ENCODE measurements around the gene MANEA. TPM values are rescaled to one million over a fixed set of nuclear protein-coding genes. Genes with fewer than 3 reads are reported as not detected.

Gene MANEA
- total RNA-seq, 1 donor from 2014 or later = 5.3 TPM

DNA sequence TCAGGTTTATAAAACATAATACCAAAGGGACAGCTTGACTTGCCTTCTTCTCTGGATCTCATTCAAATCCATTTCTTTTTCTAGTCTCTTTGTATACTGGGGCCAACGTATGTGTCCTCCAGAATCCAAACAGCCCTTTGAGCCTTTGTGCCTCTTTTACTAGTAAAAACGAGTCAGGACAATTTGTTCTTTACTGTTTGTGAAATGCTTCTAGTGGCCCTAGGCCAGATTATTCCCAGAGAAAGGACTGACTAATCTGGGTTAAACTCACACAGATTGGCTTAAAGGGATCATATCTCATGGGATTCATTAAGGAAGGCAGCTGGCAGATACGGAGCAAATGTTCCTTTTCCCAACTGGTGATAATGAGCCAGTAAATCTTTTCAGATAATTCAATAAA lies 32.1 kb upstream of the MANEA start:
- TF ChIP-seq, protein P1, sequence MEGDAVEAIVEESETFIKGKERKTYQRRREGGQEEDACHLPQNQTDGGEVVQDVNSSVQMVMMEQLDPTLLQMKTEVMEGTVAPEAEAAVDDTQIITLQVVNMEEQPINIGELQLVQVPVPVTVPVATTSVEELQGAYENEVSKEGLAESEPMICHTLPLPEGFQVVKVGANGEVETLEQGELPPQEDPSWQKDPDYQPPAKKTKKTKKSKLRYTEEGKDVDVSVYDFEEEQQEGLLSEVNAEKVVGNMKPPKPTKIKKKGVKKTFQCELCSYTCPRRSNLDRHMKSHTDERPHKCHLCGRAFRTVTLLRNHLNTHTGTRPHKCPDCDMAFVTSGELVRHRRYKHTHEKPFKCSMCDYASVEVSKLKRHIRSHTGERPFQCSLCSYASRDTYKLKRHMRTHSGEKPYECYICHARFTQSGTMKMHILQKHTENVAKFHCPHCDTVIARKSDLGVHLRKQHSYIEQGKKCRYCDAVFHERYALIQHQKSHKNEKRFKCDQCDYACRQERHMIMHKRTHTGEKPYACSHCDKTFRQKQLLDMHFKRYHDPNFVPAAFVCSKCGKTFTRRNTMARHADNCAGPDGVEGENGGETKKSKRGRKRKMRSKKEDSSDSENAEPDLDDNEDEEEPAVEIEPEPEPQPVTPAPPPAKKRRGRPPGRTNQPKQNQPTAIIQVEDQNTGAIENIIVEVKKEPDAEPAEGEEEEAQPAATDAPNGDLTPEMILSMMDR (IDR thresholded peaks at IDR 0.05; ENCODE audit: insufficient read depth, low read length, severe bottlenecking) = no peak
- no peaks in the 10 kb centered on the region for H3K27me3 ChIP-seq (ENCODE audit: control insufficient read depth, insufficient read depth, low read length)
- H3K4me3 ChIP-seq (ENCODE audit: low read depth, low read length) = no peak overlapping the region
- DNase-seq (ENCODE audit: low read depth) (peak; percentile 4), FAIRE-seq (no peak)
- H3K36me3 ChIP-seq (ENCODE audit: control insufficient read depth, insufficient read depth, low read length) = no peaks in the 10 kb centered on the region

DNA sequence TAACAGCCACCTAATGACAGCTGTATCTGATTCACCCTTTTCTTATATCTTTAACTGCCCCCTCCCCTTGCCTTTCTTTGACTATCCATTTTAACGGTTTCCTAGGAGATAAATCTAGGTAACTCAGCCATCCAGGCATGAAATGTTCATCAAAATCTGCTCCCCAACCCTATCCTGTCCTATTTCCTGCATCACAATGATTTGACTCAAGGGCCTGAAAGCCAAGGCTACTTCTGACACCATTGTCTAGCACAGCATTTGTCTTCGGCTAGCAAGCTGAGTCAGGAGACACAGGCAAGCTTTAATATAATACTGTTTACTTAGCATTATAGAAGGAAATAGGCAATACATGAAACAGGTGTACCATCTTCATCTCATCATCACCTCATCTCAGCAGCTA lies 31.6 kb upstream of the MANEA start:
- FAIRE-seq = no peak
- H3K36me3 ChIP-seq (ENCODE audit: control insufficient read depth, insufficient read depth, low read length) = no peaks in the 10 kb centered on the region
- no peaks in the 10 kb centered on the region for H3K27me3 ChIP-seq (ENCODE audit: control insufficient read depth, insufficient read depth, low read length)
- no peak overlapping the region for H3K4me3 ChIP-seq (ENCODE audit: low read depth, low read length)
- no peak for DNase-seq (ENCODE audit: low read depth)
- TF ChIP-seq, protein P1 (IDR thresholded peaks at IDR 0.05; ENCODE audit: insufficient read depth, low read length, severe bottlenecking) = no peak

DNA sequence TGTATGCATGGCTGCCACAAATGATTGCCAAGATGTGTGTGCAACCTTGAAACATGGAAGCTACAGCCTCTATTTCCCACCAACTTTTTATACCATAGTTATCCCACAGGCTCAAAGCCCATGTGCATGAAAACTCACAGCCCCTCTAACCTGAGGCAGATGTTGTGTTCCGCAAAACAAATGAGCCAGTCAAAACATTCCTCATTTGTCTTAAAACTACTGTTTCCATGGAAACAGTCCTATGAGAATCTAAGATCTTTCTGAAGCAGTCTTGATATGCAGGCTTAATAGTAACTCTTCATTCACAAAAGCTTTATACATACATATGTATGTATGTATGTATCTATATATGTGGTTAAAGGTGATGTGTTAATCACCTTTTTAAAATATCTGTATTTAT lies 31.2 kb upstream of the MANEA start:
- DNase-seq (ENCODE audit: low read depth) (no peak), FAIRE-seq (no peak)
- TF ChIP-seq, protein P1 (IDR thresholded peaks at IDR 0.05; ENCODE audit: insufficient read depth, low read length, severe bottlenecking) = no peak
- Histone ChIP-seq H3K27me3 (ENCODE audit: control insufficient read depth, insufficient read depth, low read length) (no peaks in the 10 kb centered on the region), H3K4me3 (ENCODE audit: low read depth, low read length) (no peak overlapping the region), H3K36me3 (ENCODE audit: control insufficient read depth, insufficient read depth, low read length) (no peaks in the 10 kb centered on the region)

DNA sequence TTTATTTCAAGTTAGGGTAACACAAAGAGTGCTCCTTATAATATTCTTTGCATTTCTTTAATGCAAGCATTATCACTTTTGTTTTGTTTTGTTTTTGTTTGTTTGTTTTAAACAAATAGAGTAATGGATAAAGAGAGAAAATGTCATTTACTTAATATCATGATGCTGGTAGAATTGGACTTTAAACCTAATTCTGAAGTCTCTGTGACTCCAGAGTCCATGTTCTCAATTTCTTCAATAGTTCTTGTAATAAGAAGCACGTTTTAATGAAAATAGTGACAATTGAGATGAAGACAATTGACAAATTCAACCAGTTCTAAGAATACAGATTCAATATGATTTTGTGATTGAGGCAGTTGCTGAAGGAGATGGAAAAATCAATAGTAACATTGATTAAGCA lies 30.3 kb upstream of the MANEA start:
- Histone ChIP-seq H3K4me3 (ENCODE audit: low read depth, low read length) (no peak overlapping the region), H3K27me3 (ENCODE audit: control insufficient read depth, insufficient read depth, low read length) (no peaks in the 10 kb centered on the region), H3K36me3 (ENCODE audit: control insufficient read depth, insufficient read depth, low read length) (no peaks in the 10 kb centered on the region)
- DNase-seq (ENCODE audit: low read depth) = no peak
- TF ChIP-seq, protein P1 (IDR thresholded peaks at IDR 0.05; ENCODE audit: insufficient read depth, low read length, severe bottlenecking) = no peak
- FAIRE-seq = no peak

DNA sequence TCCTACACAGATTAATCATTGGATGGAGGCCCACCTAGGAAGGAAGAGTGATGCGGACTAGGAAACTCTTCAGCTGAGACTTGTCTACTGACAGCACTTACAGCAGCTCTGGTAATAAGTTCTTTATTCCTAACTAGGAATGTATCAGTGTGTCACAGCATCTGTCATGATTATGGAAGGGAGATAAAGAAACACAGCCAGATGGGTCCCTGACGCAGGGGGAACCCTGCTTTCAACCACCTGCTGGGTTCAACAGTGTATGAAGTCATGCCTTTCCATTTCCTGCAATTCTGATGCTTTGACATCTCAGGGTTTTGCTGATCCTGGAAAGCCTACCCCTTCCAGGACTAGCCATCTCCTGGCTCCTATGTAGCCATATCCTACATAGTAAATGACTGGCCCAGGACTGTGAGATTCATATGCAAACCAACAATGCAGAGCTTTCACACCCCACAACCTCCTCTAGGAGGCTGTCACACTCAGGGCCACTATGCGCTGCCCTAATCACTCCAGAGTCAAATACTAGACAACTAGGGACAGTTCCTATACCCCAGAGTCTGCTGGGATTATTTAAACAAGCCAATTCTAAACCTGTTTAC lies 29.0 kb upstream of the MANEA start:
- Histone ChIP-seq H3K27me3 (ENCODE audit: control insufficient read depth, insufficient read depth, low read length) (no peaks in the 10 kb centered on the region), H3K4me3 (ENCODE audit: low read depth, low read length) (no peak overlapping the region), H3K36me3 (ENCODE audit: control insufficient read depth, insufficient read depth, low read length) (no peaks in the 10 kb centered on the region)
- TF ChIP-seq, protein P1 (IDR thresholded peaks at IDR 0.05; ENCODE audit: insufficient read depth, low read length, severe bottlenecking) = no peak
- DNase-seq (ENCODE audit: low read depth) (no peak), FAIRE-seq (no peak)

DNA sequence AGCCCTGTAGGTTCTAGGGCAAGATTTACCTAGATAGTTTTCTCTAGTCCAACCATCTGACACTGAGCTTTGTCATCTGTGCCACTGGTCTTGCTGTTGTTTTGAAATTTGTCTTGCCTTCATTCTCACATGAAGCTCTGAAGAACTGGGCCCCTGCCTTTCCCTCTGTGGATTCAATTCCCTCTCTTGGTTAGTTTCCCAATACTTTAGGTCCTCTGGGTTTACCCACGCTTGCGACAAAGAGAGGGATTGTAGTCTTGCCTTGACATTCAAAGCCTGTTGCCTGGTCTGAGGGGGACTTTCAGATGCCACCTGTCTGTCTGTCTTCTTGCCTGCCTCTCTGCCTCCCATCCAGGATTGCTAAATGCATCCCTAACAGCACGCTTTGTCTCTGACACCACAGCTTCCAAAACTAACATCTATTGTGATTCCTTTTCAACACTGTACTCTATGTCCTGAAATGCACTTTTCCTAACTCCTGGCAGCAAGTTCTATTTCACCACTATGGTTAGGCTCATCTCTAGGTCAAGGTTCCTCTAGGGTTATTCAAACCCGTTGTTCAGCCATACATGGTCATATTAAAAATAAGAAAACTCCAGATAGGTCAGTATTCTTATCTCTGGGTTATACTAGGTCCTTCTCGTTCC lies 25.5 kb upstream of the MANEA start:
- no peak for DNase-seq (ENCODE audit: low read depth)
- H3K36me3 ChIP-seq (ENCODE audit: control insufficient read depth, insufficient read depth, low read length) = no peaks in the 10 kb centered on the region
- FAIRE-seq = no peak
- no peak overlapping the region for H3K4me3 ChIP-seq (ENCODE audit: low read depth, low read length)
- TF ChIP-seq, protein P1 (IDR thresholded peaks at IDR 0.05; ENCODE audit: insufficient read depth, low read length, severe bottlenecking) = no peak
- no peaks in the 10 kb centered on the region for H3K27me3 ChIP-seq (ENCODE audit: control insufficient read depth, insufficient read depth, low read length)

Measured in bronchial epithelial cell (primary cell).